ENCODE data around the gene FOS.

GRCh38 chr14:75319021-75319420 lies 40.4 kb downstream of the FOS start:
- TF ChIP-seq L3MBTL2 (conservative IDR thresholded peaks at IDR 0.05) (no peak), SP1 (IDR thresholded peaks at IDR 0.05) (no peak), PKNOX1 (IDR thresholded peaks at IDR 0.05) (no peak), ARNT (IDR thresholded peaks at IDR 0.05) (no peak), LEF1 (IDR thresholded peaks at IDR 0.05; ENCODE audit: borderline replicate concordance) (no peak), ELF4 (IDR thresholded peaks at IDR 0.05) (no peak), FOXK2 (IDR thresholded peaks at IDR 0.05) (no peak), HDGF (IDR thresholded peaks at IDR 0.05; ENCODE audit: borderline replicate concordance) (no peak), FOXM1 (IDR thresholded peaks at IDR 0.05; ENCODE audit: borderline replicate concordance) (no peak), ZNF384 (IDR thresholded peaks at IDR 0.05) (no peak), NFRKB (IDR thresholded peaks at IDR 0.05) (no peak), TARDBP (IDR thresholded peaks at IDR 0.05) (no peak)
